Large intestine (tissue), 1 donor: ENCODE data around the gene VPREB3. TPM values are rescaled to one million over a fixed set of nuclear protein-coding genes. Genes with fewer than 3 reads are reported as not detected.

Source experiments
- polyA plus RNA-seq: library from polyadenylated mRNA; unstranded; fragments of 120-200 nt; gene quantifications from one replicate; pipeline ENCODE4 v1.2.1, GENCODE V29; 2013

VPREB3 gene
- polyA plus RNA-seq, 1 donor, result 0.45 TPM

Other genes with a start within 250 kb of the VPREB3 start
- 0.60 TPM for gene IGLL1, start 174.1 kb downstream of the VPREB3 start, polyA plus RNA-seq
- 1.3 TPM for gene DRICH1, start 122.1 kb downstream of the VPREB3 start, polyA plus RNA-seq
- gene RGL4, start 63.4 kb downstream of the VPREB3 start, polyA plus RNA-seq, result 1.4 TPM
- 4.0 TPM for gene ZNF70, start 3.3 kb downstream of the VPREB3 start, polyA plus RNA-seq
- 0.43 TPM for gene C22orf15, start 8.6 kb upstream of the VPREB3 start, polyA plus RNA-seq
- 88.2 TPM for gene CHCHD10, start 13.5 kb upstream of the VPREB3 start, polyA plus RNA-seq
- gene MMP11, start 18.4 kb upstream of the VPREB3 start, polyA plus RNA-seq, result 12.7 TPM
- 84.8 TPM for gene SMARCB1, start 32.5 kb upstream of the VPREB3 start, polyA plus RNA-seq
- 4.8 TPM for gene DERL3, start 84.6 kb upstream of the VPREB3 start, polyA plus RNA-seq
- gene SLC2A11, start 103.5 kb upstream of the VPREB3 start, polyA plus RNA-seq, result 19.3 TPM
- 533 TPM for gene MIF, start 140.0 kb upstream of the VPREB3 start, polyA plus RNA-seq
- gene GSTT2B, start 206.8 kb upstream of the VPREB3 start, polyA plus RNA-seq, result 4.6 TPM
- 11.2 TPM for gene DDTL, start 212.5 kb upstream of the VPREB3 start, polyA plus RNA-seq
- 138 TPM for gene DDT, start 220.0 kb upstream of the VPREB3 start, polyA plus RNA-seq
- 0.22 TPM for gene GSTT2, start 225.7 kb upstream of the VPREB3 start, polyA plus RNA-seq